IMR-90 (cell line): Measurements from ENCODE around the gene HNRNPM. TPM values are rescaled to one million over a fixed set of nuclear protein-coding genes. Genes with fewer than 3 reads are reported as not detected.

Source experiments
- ATAC-seq: fragments of 200-7000 bp; cut with Tn5 transposase; 2 replicates; pipeline ENCODE4 v1.9.1; 2020; ENCODE audit warnings: low read depth, mild to moderate bottlenecking, moderate library complexity
- BruUV-seq: library from RNA; stranded (reverse); fragments of 400-500 nt; replicated peaks from 2 replicates; lab custom pipeline; 2021; lab: Mats Ljungman, UMichigan
- CTCF ChIA-PET: fragments of 300-600 bp; formaldehyde crosslinking; extraction: SDS; loops from one replicate; lab custom pipeline; 2021; ENCODE audit warnings: antibody characterized with exemption; lab: Yijun Ruan, JAX
- POLR2A ChIA-PET: fragments of 300-600 bp; sonication (Branson Sonifier 250); formaldehyde crosslinking; loops from one replicate; lab custom pipeline; 2022; ENCODE audit warnings: antibody characterized with exemption; ENCODE audit not compliant: unreplicated experiment; lab: Charles Lee
- DNase-seq: peaks from one replicate; pipeline ENCODE4 v3.0.0; 2013
- H2AFZ ChIP-seq: replicated peaks from 2 replicates; pipeline ENCODE3; 2013; ENCODE audit warnings: low read length, mild to moderate bottlenecking; ENCODE audit not compliant: poor library complexity
- H2AK5ac ChIP-seq: 2 replicates; pipeline ENCODE4 v1.6.1; 2013; ENCODE audit warnings: low read depth, low read length, inconsistent platforms
- H2AK9ac ChIP-seq: replicated peaks from 2 replicates; pipeline ENCODE3; 2013; ENCODE audit warnings: mild to moderate bottlenecking, low read depth, low read length, moderate library complexity; ENCODE audit not compliant: poor library complexity
- H2BK120ac ChIP-seq: 2 replicates; pipeline ENCODE4 v1.6.1; 2013; ENCODE audit warnings: low read depth, low read length, inconsistent platforms
- H2BK15ac ChIP-seq: 3 replicates; pipeline ENCODE4 v1.6.1; 2013; ENCODE audit warnings: low read depth, low read length, inconsistent platforms
- H2BK20ac ChIP-seq: 2 replicates; pipeline ENCODE4 v1.6.1; 2013; ENCODE audit warnings: low read depth, mild to moderate bottlenecking, inconsistent platforms, low read length, moderate library complexity
- H2BK5ac ChIP-seq: 2 replicates; pipeline ENCODE4 v1.6.1; 2013; ENCODE audit warnings: mild to moderate bottlenecking, low read depth, low read length, inconsistent platforms; ENCODE audit not compliant: poor library complexity, severe bottlenecking
- H3K14ac ChIP-seq: replicated peaks from 2 replicates; pipeline ENCODE4 v1.6.1; 2013; ENCODE audit warnings: low read depth, low read length, inconsistent platforms
- H3K18ac ChIP-seq: 2 replicates; pipeline ENCODE4 v1.6.1; 2013; ENCODE audit warnings: low read depth, low read length, control low read depth
- H3K23ac ChIP-seq: 2 replicates; pipeline ENCODE4 v1.6.1; 2013; ENCODE audit warnings: low read depth, low read length, inconsistent platforms
- H3K27ac ChIP-seq: 2 replicates; pipeline ENCODE4 v1.5.1; 2013; ENCODE audit warnings: mild to moderate bottlenecking, control low read depth, low read length; ENCODE audit not compliant: insufficient read depth
- H3K27me3 ChIP-seq: 2 replicates; pipeline ENCODE4 v1.6.1; 2013; ENCODE audit warnings: low read length; ENCODE audit not compliant: control insufficient read depth, insufficient read depth
- H3K36me3 ChIP-seq: 2 replicates; pipeline ENCODE4 v1.6.1; 2013; ENCODE audit warnings: low read length, mixed read lengths; ENCODE audit not compliant: control insufficient read depth, insufficient read depth
- H3K4ac ChIP-seq: 2 replicates; pipeline ENCODE4 v1.6.1; 2013; ENCODE audit warnings: low read depth, low read length, inconsistent platforms
- H3K4me1 ChIP-seq: 2 replicates; pipeline ENCODE4 v1.6.1; 2013; ENCODE audit warnings: low read length, mixed read lengths; ENCODE audit not compliant: control insufficient read depth, insufficient read depth
- H3K4me2 ChIP-seq: 2 replicates; pipeline ENCODE4 v1.6.1; 2013; ENCODE audit warnings: low read depth, mild to moderate bottlenecking, control low read depth, low read length, moderate library complexity
- H3K4me3 ChIP-seq: 2 replicates; pipeline ENCODE4 v1.5.1; 2013; ENCODE audit warnings: low read depth, mild to moderate bottlenecking, control low read depth, low read length, moderate library complexity; ENCODE audit not compliant: insufficient read depth
- H3K56ac ChIP-seq: 2 replicates; pipeline ENCODE4 v1.6.1; 2013; ENCODE audit warnings: low read length, inconsistent platforms; ENCODE audit not compliant: insufficient read depth; ENCODE audit errors: extremely low read depth
- H3K79me1 ChIP-seq, 2 experiments: 2 replicates each; pipeline ENCODE4 v1.6.1; 2013; ENCODE audit warnings: low read length in 2 of 2, inconsistent platforms in 1 of 2, low read depth in 1 of 2
- H3K9ac ChIP-seq: 2 replicates; pipeline ENCODE4 v1.6.1; 2013; ENCODE audit warnings: low read depth, low read length, control low read depth
- H3K9me1 ChIP-seq: 2 replicates; pipeline ENCODE4 v1.6.1; 2013; ENCODE audit warnings: low read length, inconsistent platforms; ENCODE audit not compliant: insufficient read depth
- H3K9me3 ChIP-seq: 2 replicates; pipeline ENCODE4 v1.6.1; 2013; ENCODE audit warnings: low read length; ENCODE audit not compliant: control insufficient read depth, insufficient read depth
- H4K20me1 ChIP-seq: 2 replicates; pipeline ENCODE4 v1.6.1; 2013; ENCODE audit warnings: low read length, inconsistent platforms; ENCODE audit not compliant: insufficient read depth
- H4K5ac ChIP-seq: 2 replicates; pipeline ENCODE4 v1.6.1; 2013; ENCODE audit warnings: mild to moderate bottlenecking, low read depth, low read length, control low read depth
- H4K8ac ChIP-seq, 2 experiments: 2 replicates each; pipeline ENCODE4 v1.6.1; 2013; ENCODE audit warnings: low read depth in 2 of 2, low read length in 2 of 2, control low read depth in 1 of 2, inconsistent platforms in 1 of 2
- H4K91ac ChIP-seq: 2 replicates; pipeline ENCODE4 v1.6.1; 2013; ENCODE audit warnings: low read depth, low read length, inconsistent platforms; ENCODE audit not compliant: insufficient read depth
- BHLHE40 ChIP-seq: fragments of 150-350 bp; IDR thresholded peaks from 2 replicates; pipeline ENCODE4 v1.6.1; 2016; ENCODE audit warnings: mild to moderate bottlenecking, low read depth, low read length
- CEBPB ChIP-seq: IDR thresholded peaks from 2 replicates; pipeline ENCODE4 v1.6.1; 2012; ENCODE audit warnings: low read depth, low read length, improper control_type of control experiment
- CHD1 ChIP-seq: IDR thresholded peaks from 2 replicates; pipeline ENCODE4 v1.6.1; 2012; ENCODE audit warnings: low read depth, low read length, improper control_type of control experiment
- CTCF ChIP-seq: conservative IDR thresholded peaks from 2 replicates; pipeline ENCODE4 v1.5.1; 2012; ENCODE audit warnings: mild to moderate bottlenecking, low read depth, low read length, improper control_type of control experiment
- ELK1 ChIP-seq: fragments of 150-350 bp; IDR thresholded peaks from 2 replicates; pipeline ENCODE4 v1.6.1; 2016; ENCODE audit warnings: low read depth, mild to moderate bottlenecking, low read length, moderate library complexity, borderline replicate concordance
- FOS ChIP-seq: fragments of 150-350 bp; IDR thresholded peaks from 2 replicates; pipeline ENCODE4 v1.6.1; 2016; ENCODE audit warnings: low read depth, low read length
- MAFK ChIP-seq: IDR thresholded peaks from 2 replicates; pipeline ENCODE4 v1.6.1; 2012; ENCODE audit warnings: low read depth, low read length, improper control_type of control experiment
- MAZ ChIP-seq: IDR thresholded peaks from 2 replicates; pipeline ENCODE4 v1.6.1; 2012; ENCODE audit warnings: low read depth, mild to moderate bottlenecking, low read length, improper control_type of control experiment, moderate library complexity, borderline replicate concordance
- MXI1 ChIP-seq: IDR thresholded peaks from 2 replicates; pipeline ENCODE4 v1.6.1; 2012; ENCODE audit warnings: low read depth, mild to moderate bottlenecking, low read length, moderate library complexity, borderline replicate concordance
- NFE2L2 ChIP-seq: fragments of 150-350 bp; IDR thresholded peaks from 2 replicates; pipeline ENCODE4 v1.6.1; 2016; ENCODE audit warnings: low read depth, mild to moderate bottlenecking, low read length
- POLR2A ChIP-seq: IDR thresholded peaks from 2 replicates; pipeline ENCODE4 v1.6.1; 2012; ENCODE audit warnings: mild to moderate bottlenecking, low read depth, low read length
- RAD21 ChIP-seq: IDR thresholded peaks from 2 replicates; pipeline ENCODE4 v1.6.1; 2012; ENCODE audit warnings: low read length, improper control_type of control experiment
- RCOR1 ChIP-seq: IDR thresholded peaks from 2 replicates; pipeline ENCODE4 v1.6.1; 2012; ENCODE audit warnings: mild to moderate bottlenecking, low read length, improper control_type of control experiment; ENCODE audit not compliant: insufficient replicate concordance
- RFX5 ChIP-seq: IDR thresholded peaks from 2 replicates; pipeline ENCODE4 v1.8.0; 2012; ENCODE audit warnings: low read depth, mild to moderate bottlenecking, low read length, moderate library complexity
- SMC3 ChIP-seq: fragments of 150-350 bp; IDR thresholded peaks from 2 replicates; pipeline ENCODE4 v1.6.1; 2016; ENCODE audit warnings: low read depth, mild to moderate bottlenecking, antibody characterized with exemption, low read length, moderate library complexity
- USF2 ChIP-seq: fragments of 150-350 bp; IDR thresholded peaks from 2 replicates; pipeline ENCODE4 v1.6.1; 2017; ENCODE audit warnings: mild to moderate bottlenecking, antibody characterized with exemption, low read length, low read depth
- WGBS, 2 experiments: methylation state at CpG; one replicate each; pipeline versions ENCODE4 v1.1.5 to v1.1.7; 2013; ENCODE audit warnings: missing lambda C conversion rate in 2 of 2; ENCODE audit not compliant: insufficient read length in 1 of 2; ENCODE audit errors: extremely low coverage in 2 of 2; 5-methylcytosine and 5-hydroxymethylcytosine counted together
- dilution Hi-C: fragments of 300-500 bp; cut with HindIII; formaldehyde crosslinking; loops from one replicate; pipeline ENCODE4 v1.14.3; 2018; ENCODE audit warnings: low sequenced_read_pairs; ENCODE audit not compliant: unreplicated experiment
- in situ Hi-C: fragments of 300-500 bp; cut with MboI; formaldehyde crosslinking; loops from 3 replicates; pipeline ENCODE4 v1.14.3; 2019; ENCODE audit warnings: low sequenced_read_pairs, inconsistent platforms, mixed read lengths
- intact Hi-C: fragments of 100-400 bp; cut with micrococcal nuclease; formaldehyde crosslinking; loops from 2 replicates; pipeline ENCODE4 v1.10.0; 2022
- polyA plus RNA-seq, 3 experiments: library from polyadenylated mRNA; depleted of rRNA; stranded (reverse); fragments of >200 nt; gene quantifications; 2 replicates each; pipeline ENCODE4 v1.2.3, GENCODE V29; 2012; ENCODE audit warnings: low replicate concordance in 1 of 3
- total RNA-seq: library from RNA; depleted of rRNA; stranded (reverse); fragments of >200 nt; gene quantifications from 2 replicates; pipeline ENCODE4 v1.2.3, GENCODE V29; 2012

HNRNPM gene
- total and polyA plus RNA-seq, 2 of the 4 experiments (the other 2 are of a cell fraction) = 75.6 to 197 TPM

- DNase-seq = no peak
- H3K56ac ChIP-seq = no peak overlapping the region
- ATAC-seq = no peak
Observed at GRCh38 chr19:8498295-8498694, 53.5 kb downstream of the HNRNPM start.

More at GRCh38 chr19:8498295-8498694, 53.5 kb downstream of the HNRNPM start:
- no peaks in the 10 kb centered on the region for H3K36me3 ChIP-seq
- H4K91ac ChIP-seq = no peak overlapping the region
- no peak overlapping the region for H3K14ac ChIP-seq
- no peak overlapping the region for H3K27ac ChIP-seq
- no peak overlapping the region for H3K9ac ChIP-seq
- H2BK120ac ChIP-seq = no peak overlapping the region
- no peak overlapping the region for H2BK15ac ChIP-seq
- no peaks in the 10 kb centered on the region for H3K27me3 ChIP-seq
- H3K4ac ChIP-seq = no peak overlapping the region
- H2BK20ac ChIP-seq = no peak overlapping the region
- intact Hi-C loops (no loop called here), in situ Hi-C loops (no loop called here), dilution Hi-C loops (no loop called here)
- H2AK9ac ChIP-seq = no peak overlapping the region
- 90% methylated on average over 12 of the region's 22 CpGs; no CpG with 5 or more reads in 1 of the 2 experiments for WGBS, 2 experiments
- no peak overlapping the region for H2BK5ac ChIP-seq
- H3K4me1 ChIP-seq = no peaks in the 10 kb centered on the region; the same call in 1 of the 2 replicates
- no TSS peak for BruUV-seq
- H3K18ac ChIP-seq = no peak overlapping the region
- no peak overlapping the region for H4K8ac ChIP-seq
- H2AFZ ChIP-seq = no peak overlapping the region
- no peaks in the 10 kb centered on the region for H3K9me1 ChIP-seq
- no peak for TF ChIP-seq POLR2A
- no peak for TF ChIP-seq MXI1
- no peak for TF ChIP-seq RAD21
- TF ChIP-seq MAZ = no peak
- no peak for TF ChIP-seq USF2
- TF ChIP-seq CTCF = no peak
- TF ChIP-seq BHLHE40 = no peak
- TF ChIP-seq FOS = no peak
- no peak for TF ChIP-seq MAFK
- TF ChIP-seq SMC3 = no peak
- no peak for TF ChIP-seq CEBPB
- TF ChIP-seq RCOR1 = no peak
- no peak for TF ChIP-seq CHD1
- TF ChIP-seq NFE2L2 = no peak
- TF ChIP-seq RFX5 = no peak
- no peak for TF ChIP-seq ELK1
- ChIA-PET POLR2A (no interaction called here), CTCF (no interaction called here)
- no peak overlapping the region for H4K5ac ChIP-seq
- H4K20me1 ChIP-seq = no peaks in the 10 kb centered on the region
- H3K4me2 ChIP-seq = no peak overlapping the region
- no peaks in the 10 kb centered on the region for H3K9me3 ChIP-seq
- H2AK5ac ChIP-seq = no peak overlapping the region
- H3K4me3 ChIP-seq = no peak overlapping the region
- H3K79me1 ChIP-seq = no peaks in the 10 kb centered on the region
- no peak overlapping the region for H3K23ac ChIP-seq
